HepG2 (cell line): ENCODE results near the gene CCSER1. TPM values are rescaled to one million over a fixed set of nuclear protein-coding genes. Genes with fewer than 3 reads are reported as not detected.

Experiments
- THRA ChIP-seq: sonication (generic); formaldehyde crosslinking; IDR thresholded peaks from 2 replicates; pipeline ENCODE4 v1.4.0; 2020; ENCODE audit warnings: missing genetic modification reagents, borderline replicate concordance
- ZNF275 ChIP-seq: sonication (generic); formaldehyde crosslinking; IDR thresholded peaks from 2 replicates; pipeline ENCODE4 v1.8.0; 2022; ENCODE audit warnings: missing genetic modification reagents, mild to moderate bottlenecking, inconsistent platforms, borderline replicate concordance
- ZNF318 ChIP-seq: sonication (generic); formaldehyde crosslinking; IDR thresholded peaks from 2 replicates; pipeline ENCODE4 v1.4.0; 2020; ENCODE audit warnings: mild to moderate bottlenecking, missing genetic modification reagents
- polyA plus RNA-seq, 8 experiments: library from polyadenylated mRNA; depleted of rRNA in 3 of 8; stranded (reverse) in 7 of 8; unstranded in 1 of 8; fragments of >200 nt; fragmentation: Illumina TruSeq in 4 of 8; extraction: Trizol in 4 of 8; gene quantifications; 2 replicates each; pipeline versions ENCODE4 v1.2.1 to v1.2.3, GENCODE V29; 2011 to 2016; ENCODE audit warnings: low read depth in 4 of 8, missing spikeins in 1 of 8, mixed read lengths in 1 of 8; ENCODE audit not compliant: insufficient read depth in 1 of 8
- total RNA-seq, 5 experiments: library from RNA; depleted of rRNA; stranded (reverse); fragments of >200 nt; fragmentation: Illumina TruSeq; extraction: Trizol; gene quantifications; 2 replicates each; pipeline ENCODE4 v1.2.3, GENCODE V29; 2016; ENCODE audit warnings: low read depth in 1 of 5

CCSER1 gene
- total and polyA plus RNA-seq, 2 of the 13 experiments (the other 11 are each of a cell fraction or from before 2014, with no cell fraction given), result not detected

- TF ChIP-seq ZNF318 (no peak), THRA (CRISPR knock-in tag) (no peak), ZNF275 (no peak)
Measured at GRCh38 chr4:90445380-90445779, 318.2 kb downstream of the CCSER1 start (continued).
